ENCODE results near the gene PARP11. TPM values are rescaled to one million over a fixed set of nuclear protein-coding genes. Genes with fewer than 3 reads are reported as not detected.

Gene PARP11
- total RNA-seq, 1 experiment from 2014 or later: 8.0 TPM

- TF ChIP-seq PRDM15 (CRISPR knock-in tag; IDR thresholded peaks at IDR 0.05) (no peak), ELF4 (CRISPR knock-in tag; IDR thresholded peaks at IDR 0.05; ENCODE audit: low read depth) (no peak), ESRRA (CRISPR knock-in tag; IDR thresholded peaks at IDR 0.05; ENCODE audit: borderline replicate concordance) (no peak)
Observed at GRCh38 chr12:3920351-3921150, 47.4 kb upstream of the PARP11 start (continued).

- no peak overlapping the region for H3K27ac Mint-ChIP-seq
- H3K36me3 Mint-ChIP-seq: peaks cover 17% of the 10 kb centered on the region
- H3K9me3 Mint-ChIP-seq: peaks cover 26% of the 10 kb centered on the region
- no peak for DNase-seq (ENCODE audit: low spot score)
- 0 out of 2 replicates have a peak, but pooled peaks cover 2% of the 10 kb centered on the region for H3K27me3 Mint-ChIP-seq (ENCODE audit: low read depth)
- no peak for ATAC-seq
- POLR2A ChIA-PET: no interaction called here
- CTCF ChIA-PET: no interaction called here
- no peak for TF ChIP-seq ATF6 (CRISPR knock-in tag; IDR thresholded peaks at IDR 0.05)
- TF ChIP-seq NR1H2 (CRISPR knock-in tag; IDR thresholded peaks at IDR 0.05): no peak
- TF ChIP-seq USF2 (CRISPR knock-in tag; IDR thresholded peaks at IDR 0.05): no peak
- TF ChIP-seq TCF7 (CRISPR knock-in tag; IDR thresholded peaks at IDR 0.05; ENCODE audit: low read depth): no peak
- TF ChIP-seq ZNF232 (CRISPR knock-in tag; IDR thresholded peaks at IDR 0.05): no peak
- TF ChIP-seq ATF2 (CRISPR knock-in tag; IDR thresholded peaks at IDR 0.05; ENCODE audit: borderline replicate concordance, low read depth): no peak
- no peak for TF ChIP-seq NR2C2 (CRISPR knock-in tag; IDR thresholded peaks at IDR 0.05)
- TF ChIP-seq RELA (CRISPR knock-in tag; IDR thresholded peaks at IDR 0.05; ENCODE audit: borderline replicate concordance): no peak
- no peak for TF ChIP-seq SP1 (CRISPR knock-in tag; conservative IDR thresholded peaks at IDR 0.05)
- no peak for TF ChIP-seq ZNF263 (CRISPR knock-in tag; IDR thresholded peaks at IDR 0.05; ENCODE audit: low read depth)
- no peak for TF ChIP-seq JUN (CRISPR knock-in tag; IDR thresholded peaks at IDR 0.05)
- no peak for TF ChIP-seq ZSCAN18 (CRISPR knock-in tag; IDR thresholded peaks at IDR 0.05)
- TF ChIP-seq HMGA2 (CRISPR knock-in tag; IDR thresholded peaks at IDR 0.05): no peak
- no peak for TF ChIP-seq GTF2I (CRISPR knock-in tag; conservative IDR thresholded peaks at IDR 0.05)
- no peak for TF ChIP-seq TP53 (CRISPR knock-in tag; IDR thresholded peaks at IDR 0.05)
- no peak for TF ChIP-seq ATF1 (CRISPR knock-in tag; IDR thresholded peaks at IDR 0.05)
- no peak for TF ChIP-seq FOXP1 (CRISPR knock-in tag; IDR thresholded peaks at IDR 0.05; ENCODE audit: borderline replicate concordance)
- TF ChIP-seq ATF3 (CRISPR knock-in tag; conservative IDR thresholded peaks at IDR 0.05): no peak
- no peak for TF ChIP-seq OVOL2 (CRISPR knock-in tag; IDR thresholded peaks at IDR 0.05; ENCODE audit: borderline replicate concordance)
- TF ChIP-seq NFATC4 (CRISPR knock-in tag; IDR thresholded peaks at IDR 0.05): no peak
- H3K4me1 Mint-ChIP-seq: peaks cover 17% of the 10 kb centered on the region
- H3K4me3 Mint-ChIP-seq: no peak overlapping the region
Observed at GRCh38 chr12:3913278-3913677, 40.1 kb upstream of the PARP11 start.

Data from WTC11 (cell line).